Uterus (tissue), 2 donors: ENCODE measurements around the gene LIMS2.

Source experiments
- CTCF ChIP-seq, 4 experiments: fragments of 200-600 bp in 2 of 4; fragments of 450-650 bp in 2 of 4; sonication (generic) in 2 of 4; IDR thresholded peaks; one replicate each; pipeline ENCODE4 v1.5.1; 2016 to 2019; ENCODE audit warnings: antibody characterized with exemption in 4 of 4, mild to moderate bottlenecking in 2 of 4, moderate library complexity in 1 of 4
- POLR2A ChIP-seq, 2 donors: fragments of 450-650 bp; IDR thresholded peaks; one replicate each; pipeline ENCODE4 v1.6.1; 2016; ENCODE audit warnings: antibody characterized with exemption in 2 of 2, mild to moderate bottlenecking in 1 of 2, moderate library complexity in 1 of 2

- TF ChIP-seq CTCF (IDR thresholded peaks at IDR 0.05) = no peak
- no peak for TF ChIP-seq POLR2A (IDR thresholded peaks at IDR 0.05)
Measured at GRCh38 chr2:127705391-127706065, 30.2 kb upstream of the LIMS2 start.
